Esophagus squamous epithelium (tissue), 5 donors: ENCODE data around the gene MAD1L1. TPM values are rescaled to one million over a fixed set of nuclear protein-coding genes. Genes with fewer than 3 reads are reported as not detected.
"Not testable (repeated sequence)": the region's sequence is repeated elsewhere in the genome, so short reads cannot be mapped to it uniquely, and the experiment has no call there.

ENCODE experiments used
- DNase-seq: peaks from one replicate; lab custom pipeline; 2025; lab: John Stamatoyannopoulos, UW
- H3K27ac ChIP-seq, 4 donors: fragments of 200-600 bp; sonication (generic); one replicate each; pipeline ENCODE4 v1.5.1; 2016 to 2019; ENCODE audit warnings: mild to moderate bottlenecking in 1 of 4
- H3K27me3 ChIP-seq, 4 donors: fragments of 200-600 bp; sonication (generic); 1 replicate in 3 of 4; 2 replicates in 1 of 4; pipeline versions ENCODE4 v1.5.1 to v1.6.0; 2017 to 2021; ENCODE audit warnings: antibody characterized with exemption in 1 of 4
- H3K36me3 ChIP-seq, 3 donors: fragments of 200-600 bp; sonication (generic); one replicate each; pipeline ENCODE4 v1.5.1; 2016 to 2019
- H3K4me1 ChIP-seq, 3 donors: fragments of 200-600 bp; sonication (generic); one replicate each; pipeline ENCODE4 v1.5.1; 2017 to 2019
- H3K4me3 ChIP-seq, 4 donors: fragments of 200-600 bp; sonication (generic); 1 replicate in 3 of 4; 2 replicates in 1 of 4; pipeline ENCODE4 v1.5.1; 2016 to 2019; ENCODE audit warnings: mild to moderate bottlenecking in 2 of 4, moderate library complexity in 1 of 4
- H3K9me3 ChIP-seq, 3 donors: fragments of 200-600 bp; sonication (generic); one replicate each; pipeline ENCODE4 v1.5.1; 2016 to 2019
- POLR2A ChIP-seq, 4 donors: fragments of 450-650 bp; IDR thresholded peaks; one replicate each; pipeline ENCODE4 v1.6.1; 2017; ENCODE audit warnings: antibody characterized with exemption in 4 of 4, mild to moderate bottlenecking in 4 of 4, moderate library complexity in 3 of 4
- WGBS, 2 donors: methylation state at CpG; one replicate each; pipeline ENCODE4 v1.1.5; 2018; 5-methylcytosine and 5-hydroxymethylcytosine counted together
- intact Hi-C: fragments of 100-400 bp; cut with DNase I; formaldehyde crosslinking; loops from one replicate; pipeline ENCODE4 v1.15.0; 2022
- total RNA-seq, 4 donors: library from RNA; depleted of rRNA; stranded (reverse); fragments of >200 nt; gene quantifications; one replicate each; pipeline ENCODE4 v1.1.0, GENCODE V29; 2016
- TF ChIP-seq, protein P1 (sequence below), 6 experiments: fragments of 450-650 bp in 4 of 6; fragments of 200-600 bp in 2 of 6; sonication (generic) in 2 of 6; IDR thresholded peaks; one replicate each; pipeline ENCODE4 v1.5.1; 2016 to 2019; ENCODE audit warnings: antibody characterized with exemption in 6 of 6, mild to moderate bottlenecking in 4 of 6, moderate library complexity in 4 of 6
- donor health status: DM: yes; HTN: yes; CAD: no.

Gene MAD1L1
- total RNA-seq, 4 donors from 2014 or later: 16.6 to 40.4 (median 30.2) TPM

DNA sequence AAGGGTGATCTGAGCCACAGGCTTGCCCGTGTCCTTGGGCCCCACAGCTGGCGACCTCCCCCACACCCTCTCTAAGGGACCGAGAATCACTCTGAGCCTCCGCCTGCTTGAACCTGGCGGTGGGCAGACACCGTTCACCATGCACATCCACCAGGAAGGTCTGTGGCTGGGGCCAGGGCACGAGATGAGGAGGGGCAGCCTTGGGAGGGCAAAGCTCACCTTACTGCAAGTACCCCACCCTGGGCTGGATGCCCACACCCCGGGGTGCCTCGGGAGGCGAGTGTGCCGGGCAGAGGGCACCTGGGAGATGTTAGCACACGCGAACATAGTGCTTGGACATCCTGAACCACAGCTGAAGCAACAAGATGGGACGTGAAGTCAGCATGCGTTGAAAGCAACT, 350.8 kb downstream of the MAD1L1 start:
- no peak for TF ChIP-seq POLR2A (IDR thresholded peaks at IDR 0.05)
- TF ChIP-seq, protein P1, sequence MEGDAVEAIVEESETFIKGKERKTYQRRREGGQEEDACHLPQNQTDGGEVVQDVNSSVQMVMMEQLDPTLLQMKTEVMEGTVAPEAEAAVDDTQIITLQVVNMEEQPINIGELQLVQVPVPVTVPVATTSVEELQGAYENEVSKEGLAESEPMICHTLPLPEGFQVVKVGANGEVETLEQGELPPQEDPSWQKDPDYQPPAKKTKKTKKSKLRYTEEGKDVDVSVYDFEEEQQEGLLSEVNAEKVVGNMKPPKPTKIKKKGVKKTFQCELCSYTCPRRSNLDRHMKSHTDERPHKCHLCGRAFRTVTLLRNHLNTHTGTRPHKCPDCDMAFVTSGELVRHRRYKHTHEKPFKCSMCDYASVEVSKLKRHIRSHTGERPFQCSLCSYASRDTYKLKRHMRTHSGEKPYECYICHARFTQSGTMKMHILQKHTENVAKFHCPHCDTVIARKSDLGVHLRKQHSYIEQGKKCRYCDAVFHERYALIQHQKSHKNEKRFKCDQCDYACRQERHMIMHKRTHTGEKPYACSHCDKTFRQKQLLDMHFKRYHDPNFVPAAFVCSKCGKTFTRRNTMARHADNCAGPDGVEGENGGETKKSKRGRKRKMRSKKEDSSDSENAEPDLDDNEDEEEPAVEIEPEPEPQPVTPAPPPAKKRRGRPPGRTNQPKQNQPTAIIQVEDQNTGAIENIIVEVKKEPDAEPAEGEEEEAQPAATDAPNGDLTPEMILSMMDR (IDR thresholded peaks at IDR 0.05): no peak
- peaks cover 13 to 29% (median 14%) of the 10 kb centered on the region in 3 donors for H3K4me1 ChIP-seq

GRCh38 chr7:1876641-1877040, 356.1 kb downstream of the MAD1L1 start:
- H3K4me1 ChIP-seq, H3K4me3 ChIP-seq, intact Hi-C loops, H3K27ac ChIP-seq, DNase-seq, H3K9me3 ChIP-seq, H3K27me3 ChIP-seq: not testable (repeated sequence)
- H3K36me3 ChIP-seq: peaks cover 0 to 21% (median 0%) of the 10 kb centered on the region in 3 donors
- WGBS, 2 donors: 94 to 100% methylated on average over 1 to 5 of the region's 6 CpGs

More for the DNA sequence above, 350.8 kb downstream of the MAD1L1 start:
- DNase-seq: no peak
- 62 to 85% methylated on average over 4 to 9 of the region's 15 CpGs for WGBS, 2 donors
- H3K9me3 ChIP-seq: no peaks in the 10 kb centered on the region
- peaks cover 0 to 13% (median 0%) of the 10 kb centered on the region in 3 donors for H3K36me3 ChIP-seq
- no peak overlapping the region for H3K4me3 ChIP-seq
- no peak overlapping the region for H3K27ac ChIP-seq
- intact Hi-C loops: no loop called here
- no peaks in the 10 kb centered on the region for H3K27me3 ChIP-seq

- H3K27ac ChIP-seq, DNase-seq, H3K9me3 ChIP-seq, H3K4me3 ChIP-seq, H3K4me1 ChIP-seq, H3K27me3 ChIP-seq, intact Hi-C loops: not testable (repeated sequence)
- 52 to 75% methylated on average over 10 to 17 of the region's 29 CpGs for WGBS, 2 donors
- peaks cover 0 to 19% (median 0%) of the 10 kb centered on the region in 3 donors for H3K36me3 ChIP-seq
- TF ChIP-seq, protein P1 (IDR thresholded peaks at IDR 0.05): peak in 4 of 6 experiments; percentile 14 to 55 (median 44)
These were observed 357.1 kb downstream of the MAD1L1 start for GRCh38 chr7:1875392-1876199.

DNA sequence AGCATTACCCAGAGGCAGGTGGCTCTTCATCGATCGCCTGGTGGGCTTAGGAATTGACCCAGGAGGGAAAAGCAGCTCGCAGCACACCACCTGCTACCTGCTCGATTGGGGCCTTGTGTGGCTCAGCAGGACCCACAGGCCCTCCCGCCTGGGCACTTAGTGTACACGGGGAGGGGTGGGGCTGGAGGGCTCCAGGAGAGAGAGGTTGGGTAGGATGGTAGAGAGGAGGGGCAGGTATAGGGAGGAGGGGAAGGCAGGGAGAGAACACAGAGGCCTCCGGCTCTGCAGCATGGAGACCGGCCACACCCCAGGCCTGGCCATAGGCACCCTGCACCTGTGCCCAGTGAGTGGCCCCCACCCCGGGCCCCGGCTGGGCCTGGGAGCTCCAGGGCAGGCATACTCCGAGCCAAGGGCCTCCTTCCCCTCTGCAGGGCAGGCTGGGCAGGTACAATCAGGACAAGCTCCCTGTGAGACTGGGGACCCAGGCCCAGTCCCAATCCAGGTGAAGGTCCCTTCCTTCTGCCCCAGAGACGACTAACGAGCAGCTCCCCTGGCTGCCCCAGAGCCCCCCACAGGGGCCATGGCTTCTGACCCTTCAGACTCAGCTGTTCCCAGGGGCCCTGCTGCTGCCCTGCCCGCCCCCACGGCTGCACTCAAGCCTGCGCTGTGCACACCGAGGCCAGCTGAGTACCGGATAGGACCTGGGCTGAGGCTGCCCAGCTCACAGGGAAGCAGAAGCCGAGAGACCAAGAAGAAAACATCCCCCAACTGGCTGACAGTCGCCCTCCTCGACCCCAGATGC, 358.0 kb downstream of the MAD1L1 start:
- H3K27me3 ChIP-seq, intact Hi-C loops, H3K4me3 ChIP-seq, DNase-seq, H3K9me3 ChIP-seq, H3K4me1 ChIP-seq, H3K27ac ChIP-seq: not testable (repeated sequence)
- 89 to 90% methylated on average over 4 to 6 of the region's 21 CpGs for WGBS, 2 donors
- peaks cover 0 to 11% (median 0%) of the 10 kb centered on the region in 3 donors for H3K36me3 ChIP-seq

DNA sequence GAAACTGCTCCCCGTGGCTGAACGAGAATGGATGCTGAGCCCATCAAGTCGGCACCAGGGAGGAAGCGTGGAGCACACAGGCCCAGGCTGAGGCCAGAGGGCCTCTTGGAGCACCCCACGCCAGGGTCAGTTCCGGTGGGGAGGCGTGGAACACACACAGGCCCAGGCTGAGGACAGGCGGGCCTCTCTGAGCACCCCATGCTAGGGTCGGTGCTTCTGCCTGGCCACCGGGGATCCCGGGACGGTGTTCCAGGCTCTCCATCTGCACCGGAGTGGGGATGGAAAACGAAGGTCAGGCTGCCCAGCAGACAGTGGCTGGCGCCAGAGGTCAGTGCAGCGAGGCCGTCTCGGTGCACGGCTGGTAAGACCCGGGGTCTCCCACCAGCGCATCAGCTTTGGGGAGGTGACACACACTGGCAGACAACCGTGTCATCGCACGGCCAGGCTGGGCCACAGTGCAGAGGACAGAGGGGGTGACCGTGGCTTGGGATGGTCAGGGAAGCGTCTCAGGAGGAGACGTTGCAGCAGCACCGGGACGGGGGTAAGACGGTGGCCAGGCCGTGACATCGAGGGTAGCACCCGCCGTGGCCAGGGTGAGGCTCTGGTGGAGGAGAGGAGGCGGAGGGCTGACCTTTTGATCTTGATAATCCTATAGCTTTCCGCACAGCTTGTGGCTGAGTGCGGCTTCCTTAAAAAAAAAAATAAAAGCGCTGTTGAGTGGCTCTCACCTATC, 358.7 kb downstream of the MAD1L1 start:
- no peak overlapping the region for H3K27ac ChIP-seq
- H3K4me3 ChIP-seq: no peak overlapping the region
- intact Hi-C loops: no loop called here
- no peaks in the 10 kb centered on the region for H3K27me3 ChIP-seq
- no peak for DNase-seq
- TF ChIP-seq, protein P1 (IDR thresholded peaks at IDR 0.05): no peak
- TF ChIP-seq POLR2A (IDR thresholded peaks at IDR 0.05): no peak
- no peaks in the 10 kb centered on the region for H3K9me3 ChIP-seq
- peaks cover 0 to 9% (median 5%) of the 10 kb centered on the region in 3 donors for H3K4me1 ChIP-seq
- 93 to 97% methylated on average over 18 of the region's 38 CpGs for WGBS, 2 donors
- peaks cover 0 to 9% (median 0%) of the 10 kb centered on the region in 3 donors for H3K36me3 ChIP-seq
